HepG2 (cell line): ENCODE data around the gene IL27RA. TPM values are rescaled to one million over a fixed set of nuclear protein-coding genes. Genes with fewer than 3 reads are reported as not detected.
A peak's percentile ranks its signal among the peaks of the same experiment; 100 is the strongest.

Experiments used
- ATAC-seq: fragments of 200-7000 bp; cut with Tn5 transposase; 3 replicates; pipeline ENCODE4 v1.9.1; 2020; ENCODE audit warnings: mild to moderate bottlenecking, moderate library complexity
- BruUV-seq: library from RNA; stranded (reverse); fragments of 400-500 nt; replicated peaks from 2 replicates; lab custom pipeline; 2021; lab: Mats Ljungman, UMichigan
- CTCF ChIA-PET: fragments of 300-600 bp; formaldehyde crosslinking; extraction: SDS; loops from one replicate; lab custom pipeline; 2021; ENCODE audit warnings: low total read pairs, inconsistent platforms, low intra/inter-chr PET ratio; lab: Yijun Ruan, JAX
- POLR2A ChIA-PET: fragments of 350-600 bp; sonication (Branson Sonifier 250); formaldehyde crosslinking; loops from one replicate; lab custom pipeline; 2020; ENCODE audit warnings: antibody characterized with exemption, inconsistent platforms; lab: Yijun Ruan, JAX
- DNase-seq: peaks from one replicate; pipeline ENCODE4 v3.0.0-alpha.2; 2015; ENCODE audit warnings: low spot score
- FAIRE-seq: peaks from 3 replicates; lab custom pipeline; 2011; peaks lifted over from hg19 to GRCh38; lab: Jason Lieb, UNC
- H2AFZ ChIP-seq: one replicate; pipeline ENCODE4 v1.6.1; 2011; ENCODE audit warnings: low read length, inconsistent platforms
- H3K27ac ChIP-seq: fragments of 300-600 bp; 3 replicates; pipeline ENCODE4 v1.8.0; 2011; ENCODE audit warnings: mixed run types, mild to moderate bottlenecking, mixed read lengths, low read length, inconsistent platforms; ENCODE audit not compliant: insufficient read depth; ENCODE audit errors: extremely low read length
- H3K27me3 ChIP-seq, 2 experiments: fragments of 200-600 bp in 1 of 2; 2 replicates in 1 of 2; 3 replicates in 1 of 2; pipeline versions ENCODE4 v1.6.0 to v1.8.0; 2011; ENCODE audit warnings: low read length in 2 of 2, mild to moderate bottlenecking in 2 of 2, moderate library complexity in 2 of 2, inconsistent platforms in 1 of 2; ENCODE audit not compliant: insufficient read depth in 2 of 2, control insufficient read depth in 1 of 2
- H3K36me3 ChIP-seq, 2 experiments: fragments of 200-600 bp in 1 of 2; replicated peaks in 1 of 2; 2 replicates in 1 of 2; 3 replicates in 1 of 2; pipeline versions ENCODE4 v1.5.1 to v1.8.0; 2011; ENCODE audit warnings: low read length in 2 of 2, inconsistent platforms in 1 of 2; ENCODE audit not compliant: insufficient read depth in 2 of 2, control insufficient read depth in 1 of 2
- H3K4me1 ChIP-seq: 2 replicates; pipeline ENCODE4 v1.5.1; 2012; ENCODE audit warnings: low read length, inconsistent platforms; ENCODE audit not compliant: insufficient read depth
- H3K4me2 ChIP-seq: 2 replicates; pipeline ENCODE4 v1.6.0; 2011; ENCODE audit warnings: low read depth, low read length, inconsistent platforms
- H3K4me3 ChIP-seq, 3 experiments: fragments of 200-600 bp in 1 of 3; sonication (generic), shearing (Covaris generic) in 1 of 3; replicated peaks in 1 of 3; 2 replicates each; pipeline ENCODE4 v1.5.1; 2011 to 2016; ENCODE audit warnings: low read length in 3 of 3, inconsistent platforms in 2 of 3, low read depth in 2 of 3, mild to moderate bottlenecking in 2 of 3, control low read depth in 1 of 3, mixed read lengths in 1 of 3; ENCODE audit not compliant: insufficient read depth in 1 of 3
- H3K79me2 ChIP-seq: one replicate; pipeline ENCODE4 v1.6.1; 2011; ENCODE audit warnings: low read length, inconsistent platforms; ENCODE audit not compliant: insufficient read depth
- H3K9ac ChIP-seq: 2 replicates; pipeline ENCODE4 v1.6.0; 2011; ENCODE audit warnings: mild to moderate bottlenecking, low read depth, low read length, inconsistent platforms; ENCODE audit not compliant: insufficient read depth
- H3K9me3 ChIP-seq: 2 replicates; pipeline ENCODE4 v1.5.1; 2012; ENCODE audit warnings: mild to moderate bottlenecking, low read length
- H4K20me1 ChIP-seq: 2 replicates; pipeline ENCODE4 v1.6.0; 2011; ENCODE audit warnings: inconsistent platforms, mild to moderate bottlenecking, low read length, moderate library complexity; ENCODE audit not compliant: insufficient read depth
- ZNF251 ChIP-seq: sonication (generic); formaldehyde crosslinking; IDR thresholded peaks from 2 replicates; pipeline ENCODE4 v1.9.0; 2021; ENCODE audit warnings: mild to moderate bottlenecking, missing genetic modification reagents
- ZNF407 ChIP-seq: sonication (generic); formaldehyde crosslinking; IDR thresholded peaks from one replicate; pipeline ENCODE4 v1.5.1; 2020; ENCODE audit warnings: mild to moderate bottlenecking, missing genetic modification reagents; ENCODE audit errors: not compliant biosample characterization
- ZNF770 ChIP-seq: sonication (generic); formaldehyde crosslinking; IDR thresholded peaks from 2 replicates; pipeline ENCODE4 v1.5.0; 2020; ENCODE audit warnings: mild to moderate bottlenecking, missing genetic modification reagents
- WGBS: methylation state at CpG from one replicate; pipeline ENCODE4 v1.1.6; 2017; ENCODE audit warnings: low lambda C conversion rate; 5-methylcytosine and 5-hydroxymethylcytosine counted together
- in situ Hi-C: cut with HindIII; loops from 2 replicates; pipeline ENCODE4 v1.10.0; 2017; ENCODE audit warnings: low pct_unique_long_range_greater_than_20kb; ENCODE audit not compliant: extremely low pct_ligation_motif_present
- intact Hi-C: fragments of 100-400 bp; cut with micrococcal nuclease; formaldehyde crosslinking; loops from one replicate; pipeline ENCODE4 v1.10.0; 2022; ENCODE audit not compliant: unreplicated experiment
- polyA plus RNA-seq, 8 experiments: library from polyadenylated mRNA; depleted of rRNA in 3 of 8; stranded (reverse) in 7 of 8; unstranded in 1 of 8; fragments of >200 nt; fragmentation: Illumina TruSeq in 4 of 8; extraction: Trizol in 4 of 8; gene quantifications; 2 replicates each; pipeline versions ENCODE4 v1.2.1 to v1.2.3, GENCODE V29; 2011 to 2016; ENCODE audit warnings: low read depth in 4 of 8, missing spikeins in 1 of 8, mixed read lengths in 1 of 8; ENCODE audit not compliant: insufficient read depth in 1 of 8
- total RNA-seq, 5 experiments: library from RNA; depleted of rRNA; stranded (reverse); fragments of >200 nt; fragmentation: Illumina TruSeq; extraction: Trizol; gene quantifications; 2 replicates each; pipeline ENCODE4 v1.2.3, GENCODE V29; 2016; ENCODE audit warnings: low read depth in 1 of 5

Gene IL27RA
- total and polyA plus RNA-seq, 2 of the 13 experiments (the other 11 are each of a cell fraction or from before 2014, with no cell fraction given): 3.5 to 8.1 TPM

- no peak for FAIRE-seq
- Histone ChIP-seq H3K9me3 (no peaks in the 10 kb centered on the region), H3K36me3 (no peaks in the 10 kb centered on the region), H2AFZ (no peak overlapping the region), H4K20me1 (no peaks in the 10 kb centered on the region), H3K27me3 (peaks cover 0 to 19% of the 10 kb centered on the region in 2 experiments; a peak in 4 of 5 replicates), H3K27ac (no peak overlapping the region), H3K9ac (no peak overlapping the region), H3K4me1 (peaks cover 31% of the 10 kb centered on the region), H3K79me2 (no peaks in the 10 kb centered on the region), H3K4me2 (no peak overlapping the region), H3K4me3 (no peak overlapping the region)
- CTCF ChIA-PET: no interaction called here
- POLR2A ChIA-PET: no interaction called here
- intact Hi-C loops: no loop called here
- in situ Hi-C loops: no loop called here
- BruUV-seq: no TSS peak
- 82% methylated on average over 4 of the region's 4 CpGs for WGBS
- no peak for DNase-seq
- TF ChIP-seq ZNF407 (no peak), ZNF251 (CRISPR knock-in tag) (no peak), ZNF770 (0 out of 2 replicates have a peak, but pooled peaks have one; percentile 14)
- no peak for ATAC-seq
Measured at GRCh38 chr19:14028901-14029300, 2.7 kb upstream of the IL27RA start.
